GM18907 (cell line): ENCODE results near the gene TTC34.

Experiments
- ATAC-seq: cut with Tn5 transposase; IDR thresholded peaks from one replicate; pipeline ENCODE4 v1.9.1; 2021; ENCODE audit warnings: mild to moderate bottlenecking, moderate library complexity; ENCODE audit not compliant: unreplicated experiment

The TTC34 gene

GRCh38 chr1:2607641-2608091 is 193.8 kb downstream of the TTC34 start:
- no peak for ATAC-seq

GRCh38 chr1:2606881-2607621 is 194.4 kb downstream of the TTC34 start:
- ATAC-seq, result no peak

GRCh38 chr1:2606396-2606880 is 195.1 kb downstream of the TTC34 start:
- no peak for ATAC-seq

- ATAC-seq, result no peak
Observed at GRCh38 chr1:2605509-2606395, 195.7 kb downstream of the TTC34 start.

GRCh38 chr1:2604844-2605508 is 196.5 kb downstream of the TTC34 start:
- no peak for ATAC-seq

- ATAC-seq, result no peak
Observed at GRCh38 chr1:2604156-2604843, 197.2 kb downstream of the TTC34 start.

- ATAC-seq, result no peak
Observed at GRCh38 chr1:2603521-2604155, 197.9 kb downstream of the TTC34 start.

- no peak for ATAC-seq
Observed at GRCh38 chr1:2602866-2603520, 198.5 kb downstream of the TTC34 start.

- ATAC-seq, result no peak
Observed at GRCh38 chr1:2602311-2602835, 199.1 kb downstream of the TTC34 start.

GRCh38 chr1:2601721-2602303 is 199.7 kb downstream of the TTC34 start:
- ATAC-seq, result no peak

- ATAC-seq, result no peak
Observed at GRCh38 chr1:2598329-2598931, 203.1 kb downstream of the TTC34 start.

- no peak for ATAC-seq
Observed at GRCh38 chr1:2597441-2598328, 203.8 kb downstream of the TTC34 start.

GRCh38 chr1:2596530-2597333 is 204.8 kb downstream of the TTC34 start:
- ATAC-seq, result no peak

GRCh38 chr1:2595812-2596529 is 205.5 kb downstream of the TTC34 start:
- ATAC-seq, result no peak

GRCh38 chr1:2595261-2595811 is 206.2 kb downstream of the TTC34 start:
- ATAC-seq, result no peak

- ATAC-seq, result no peak
Observed at GRCh38 chr1:2594641-2595131, 206.8 kb downstream of the TTC34 start.
